Left forelimb (tissue), 1 donor: ENCODE data around the gene TIMP2.
"Not testable (repeated sequence)": the region's sequence is repeated elsewhere in the genome, so short reads cannot be mapped to it uniquely, and the experiment has no call there.

ENCODE experiments used
- DNase-seq: peaks from one replicate; pipeline ENCODE4 v3.0.0-alpha.2; 2018; ENCODE audit warnings: low spot score

The TIMP2 gene

GRCh38 chr17:78890096-78890495 is 35.1 kb downstream of the TIMP2 start:
- not testable (repeated sequence) for DNase-seq

- no peak for DNase-seq
These were observed 35.7 kb downstream of the TIMP2 start for GRCh38 chr17:78889531-78889930.

GRCh38 chr17:78888941-78889518 is 36.2 kb downstream of the TIMP2 start:
- no peak for DNase-seq

- DNase-seq, result no peak
These were observed 38.2 kb downstream of the TIMP2 start for GRCh38 chr17:78886954-78887353.

- no peak for DNase-seq
These were observed 39.2 kb downstream of the TIMP2 start for GRCh38 chr17:78885956-78886355.

- DNase-seq, result no peak
These were observed 40.1 kb downstream of the TIMP2 start for GRCh38 chr17:78884876-78885667.

GRCh38 chr17:78884148-78884825 is 40.9 kb downstream of the TIMP2 start:
- no peak for DNase-seq

- DNase-seq, result peak; percentile 84
These were observed 41.6 kb downstream of the TIMP2 start for GRCh38 chr17:78883533-78884131.

- DNase-seq, result peak; percentile 83
These were observed 42.1 kb downstream of the TIMP2 start for GRCh38 chr17:78883089-78883532.

GRCh38 chr17:78882540-78883088 is 42.6 kb downstream of the TIMP2 start:
- no peak for DNase-seq

- DNase-seq, result peak; percentile 93
These were observed 45.5 kb downstream of the TIMP2 start for GRCh38 chr17:78879635-78880186.

GRCh38 chr17:78878871-78879527 is 46.2 kb downstream of the TIMP2 start:
- no peak for DNase-seq

- no peak for DNase-seq
These were observed 46.9 kb downstream of the TIMP2 start for GRCh38 chr17:78878261-78878660.

- DNase-seq, result not testable (repeated sequence)
These were observed 48.2 kb downstream of the TIMP2 start for GRCh38 chr17:78876954-78877517.

GRCh38 chr17:78876094-78876597 is 49.0 kb downstream of the TIMP2 start:
- no peak for DNase-seq

GRCh38 chr17:78875363-78876093 is 49.7 kb downstream of the TIMP2 start:
- no peak for DNase-seq

- DNase-seq, result no peak
These were observed 51.5 kb downstream of the TIMP2 start for GRCh38 chr17:78873519-78874340.

- no peak for DNase-seq
These were observed 52.7 kb downstream of the TIMP2 start for GRCh38 chr17:78872486-78872885.

- DNase-seq, result no peak
These were observed 54.6 kb downstream of the TIMP2 start for GRCh38 chr17:78870621-78871020.
